HEK293 (cell line): ENCODE measurements around the gene GPR152.

Experiments
- CTCF ChIA-PET: fragments of 350-600 bp; formaldehyde crosslinking; extraction: SDS; loops from one replicate; lab custom pipeline; 2021; ENCODE audit warnings: antibody characterized with exemption; lab: Yijun Ruan, JAX
- POLR2A ChIA-PET: fragments of 300-600 bp; formaldehyde crosslinking; extraction: SDS; loops from one replicate; lab custom pipeline; 2020; ENCODE audit warnings: antibody characterized with exemption, inconsistent platforms; lab: Yijun Ruan, JAX
- H3K27ac ChIP-seq: fragments of 200-500 bp; sonication (Bioruptor generic); 2 replicates; pipeline ENCODE4 v1.5.1; 2014; ENCODE audit warnings: low read depth, low read length, control low read depth, inconsistent platforms; ENCODE audit errors: extremely low read depth
- H3K36me3 ChIP-seq, 2 experiments: fragments of 200-500 bp in 1 of 2; sonication (Bioruptor generic) in 1 of 2; 1 replicate in 1 of 2; 2 replicates in 1 of 2; pipeline ENCODE4 v1.5.1; 2014 to 2017; ENCODE audit warnings: inconsistent platforms in 2 of 2, low read length in 2 of 2; ENCODE audit not compliant: control insufficient read depth in 2 of 2, insufficient read depth in 1 of 2
- H3K4me1 ChIP-seq: fragments of 200-500 bp; sonication (Bioruptor generic); 2 replicates; pipeline ENCODE4 v1.5.1; 2014; ENCODE audit warnings: mild to moderate bottlenecking, low read length, inconsistent platforms; ENCODE audit not compliant: control insufficient read depth, insufficient read depth
- H3K4me3 ChIP-seq: 2 replicates; pipeline ENCODE4 v1.5.1; 2011; ENCODE audit warnings: low read depth, mild to moderate bottlenecking, control low read depth, low read length, moderate library complexity
- H3K9me3 ChIP-seq: fragments of 200-500 bp; sonication (Bioruptor generic); 2 replicates; pipeline ENCODE4 v1.5.1; 2014; ENCODE audit warnings: low read depth, low read length, inconsistent platforms; ENCODE audit not compliant: control insufficient read depth, insufficient read depth
- KLF10 ChIP-seq: fragments of 450-650 bp; IDR thresholded peaks from 2 replicates; pipeline ENCODE4 v1.5.1; 2018; ENCODE audit warnings: missing biosample characterization, mild to moderate bottlenecking, missing genetic modification characterization
- KLF7 ChIP-seq: fragments of 450-650 bp; formaldehyde crosslinking; IDR thresholded peaks from 2 replicates; pipeline ENCODE4 v1.5.1; 2016; ENCODE audit warnings: missing biosample characterization, missing genetic modification characterization, borderline replicate concordance
- OVOL3 ChIP-seq: fragments of 450-650 bp; formaldehyde crosslinking; IDR thresholded peaks from 2 replicates; pipeline ENCODE4 v1.5.1; 2016; ENCODE audit warnings: missing biosample characterization, missing genetic modification characterization
- SP2 ChIP-seq: fragments of 450-650 bp; formaldehyde crosslinking; IDR thresholded peaks from 2 replicates; pipeline ENCODE4 v1.5.1; 2016; ENCODE audit warnings: missing biosample characterization, missing genetic modification characterization
- SP3 ChIP-seq: fragments of 450-650 bp; formaldehyde crosslinking; IDR thresholded peaks from 2 replicates; pipeline ENCODE4 v1.5.1; 2016; ENCODE audit warnings: missing biosample characterization, missing genetic modification characterization
- TRIM28 ChIP-seq: IDR thresholded peaks from 2 replicates; pipeline ENCODE4 v1.6.1; 2011; ENCODE audit warnings: low read length, control low read depth, borderline replicate concordance
- ZBTB20 ChIP-seq: fragments of 450-650 bp; formaldehyde crosslinking; IDR thresholded peaks from 2 replicates; pipeline ENCODE4 v1.5.1; 2016; ENCODE audit warnings: missing biosample characterization, missing genetic modification characterization
- ZBTB8A ChIP-seq: fragments of 450-650 bp; formaldehyde crosslinking; IDR thresholded peaks from 2 replicates; pipeline ENCODE4 v1.5.1; 2016; ENCODE audit warnings: missing biosample characterization, missing genetic modification characterization
- ZEB2 ChIP-seq: fragments of 450-650 bp; formaldehyde crosslinking; IDR thresholded peaks from 2 replicates; pipeline ENCODE4 v1.5.1; 2016; ENCODE audit warnings: missing biosample characterization, missing genetic modification characterization
- ZFP37 ChIP-seq: fragments of 450-650 bp; formaldehyde crosslinking; IDR thresholded peaks from 2 replicates; pipeline ENCODE4 v1.5.1; 2016; ENCODE audit warnings: missing biosample characterization, missing genetic modification characterization
- ZNF16 ChIP-seq: fragments of 450-650 bp; formaldehyde crosslinking; IDR thresholded peaks from 2 replicates; pipeline ENCODE4 v1.5.1; 2016; ENCODE audit warnings: low read depth, missing biosample characterization, missing genetic modification characterization
- ZNF169 ChIP-seq: fragments of 450-650 bp; formaldehyde crosslinking; IDR thresholded peaks from 2 replicates; pipeline ENCODE4 v1.5.1; 2016; ENCODE audit warnings: missing biosample characterization, missing genetic modification characterization
- ZNF19 ChIP-seq: fragments of 450-650 bp; formaldehyde crosslinking; IDR thresholded peaks from 2 replicates; pipeline ENCODE4; 2016; ENCODE audit warnings: missing biosample characterization, missing genetic modification characterization, low read depth
- ZNF266 ChIP-seq: fragments of 450-650 bp; formaldehyde crosslinking; IDR thresholded peaks from 2 replicates; pipeline ENCODE4 v1.5.1; 2016; ENCODE audit warnings: missing biosample characterization, missing genetic modification characterization, low read depth
- ZNF335 ChIP-seq: fragments of 450-650 bp; formaldehyde crosslinking; conservative IDR thresholded peaks from 2 replicates; pipeline ENCODE4 v1.5.1; 2016; ENCODE audit warnings: missing biosample characterization, missing genetic modification characterization
- ZNF341 ChIP-seq: fragments of 450-650 bp; formaldehyde crosslinking; IDR thresholded peaks from 2 replicates; pipeline ENCODE4; 2016; ENCODE audit warnings: low read depth, missing biosample characterization, missing genetic modification characterization
- ZNF354C ChIP-seq: fragments of 450-650 bp; formaldehyde crosslinking; IDR thresholded peaks from 2 replicates; pipeline ENCODE4 v1.5.1; 2016; ENCODE audit warnings: missing biosample characterization, missing genetic modification characterization, low read depth, borderline replicate concordance
- ZNF48 ChIP-seq: fragments of 450-650 bp; formaldehyde crosslinking; IDR thresholded peaks from 2 replicates; pipeline ENCODE4 v1.5.1; 2016; ENCODE audit warnings: missing biosample characterization, missing genetic modification characterization
- ZNF514 ChIP-seq: fragments of 450-650 bp; formaldehyde crosslinking; IDR thresholded peaks from 2 replicates; pipeline ENCODE4 v1.5.1; 2016; ENCODE audit warnings: missing biosample characterization, missing genetic modification characterization
- ZNF658 ChIP-seq: fragments of 450-650 bp; formaldehyde crosslinking; IDR thresholded peaks from 2 replicates; pipeline ENCODE4; 2016; ENCODE audit warnings: missing biosample characterization, missing genetic modification characterization
- ZNF660 ChIP-seq: fragments of 450-650 bp; IDR thresholded peaks from 2 replicates; pipeline ENCODE4 v1.5.1; 2018; ENCODE audit warnings: missing biosample characterization, mild to moderate bottlenecking, missing genetic modification characterization
- ZNF677 ChIP-seq: fragments of 450-650 bp; IDR thresholded peaks from 2 replicates; pipeline ENCODE4 v1.5.0; 2018; ENCODE audit warnings: missing biosample characterization, mild to moderate bottlenecking, missing genetic modification characterization, moderate library complexity
- ZNF76 ChIP-seq: fragments of 450-650 bp; formaldehyde crosslinking; IDR thresholded peaks from 2 replicates; pipeline ENCODE4; 2016; ENCODE audit warnings: low read depth, missing biosample characterization, missing genetic modification characterization, borderline replicate concordance
- ZNF830 ChIP-seq: fragments of 450-650 bp; IDR thresholded peaks from 2 replicates; pipeline ENCODE4 v1.5.0; 2018; ENCODE audit warnings: missing biosample characterization, missing genetic modification characterization, low read depth, mild to moderate bottlenecking, moderate library complexity
- ZNF837 ChIP-seq: fragments of 450-650 bp; formaldehyde crosslinking; IDR thresholded peaks from 2 replicates; pipeline ENCODE4 v1.5.1; 2016; ENCODE audit warnings: missing biosample characterization, missing genetic modification characterization
- TF ChIP-seq, protein P1 (sequence below): fragments of 450-650 bp; formaldehyde crosslinking; IDR thresholded peaks from 2 replicates; pipeline ENCODE4 v1.5.1; 2016; ENCODE audit warnings: missing biosample characterization, missing genetic modification characterization, low read depth
- TF ChIP-seq, protein P2 (sequence below): fragments of 450-650 bp; formaldehyde crosslinking; IDR thresholded peaks from 2 replicates; pipeline ENCODE4 v1.5.1; 2016; ENCODE audit warnings: missing biosample characterization, missing genetic modification characterization
- TF ChIP-seq, protein P3 (sequence below): fragments of 450-650 bp; formaldehyde crosslinking; IDR thresholded peaks from 2 replicates; pipeline ENCODE4 v1.5.1; 2016; ENCODE audit warnings: missing biosample characterization, missing genetic modification characterization, borderline replicate concordance

The GPR152 gene

DNA sequence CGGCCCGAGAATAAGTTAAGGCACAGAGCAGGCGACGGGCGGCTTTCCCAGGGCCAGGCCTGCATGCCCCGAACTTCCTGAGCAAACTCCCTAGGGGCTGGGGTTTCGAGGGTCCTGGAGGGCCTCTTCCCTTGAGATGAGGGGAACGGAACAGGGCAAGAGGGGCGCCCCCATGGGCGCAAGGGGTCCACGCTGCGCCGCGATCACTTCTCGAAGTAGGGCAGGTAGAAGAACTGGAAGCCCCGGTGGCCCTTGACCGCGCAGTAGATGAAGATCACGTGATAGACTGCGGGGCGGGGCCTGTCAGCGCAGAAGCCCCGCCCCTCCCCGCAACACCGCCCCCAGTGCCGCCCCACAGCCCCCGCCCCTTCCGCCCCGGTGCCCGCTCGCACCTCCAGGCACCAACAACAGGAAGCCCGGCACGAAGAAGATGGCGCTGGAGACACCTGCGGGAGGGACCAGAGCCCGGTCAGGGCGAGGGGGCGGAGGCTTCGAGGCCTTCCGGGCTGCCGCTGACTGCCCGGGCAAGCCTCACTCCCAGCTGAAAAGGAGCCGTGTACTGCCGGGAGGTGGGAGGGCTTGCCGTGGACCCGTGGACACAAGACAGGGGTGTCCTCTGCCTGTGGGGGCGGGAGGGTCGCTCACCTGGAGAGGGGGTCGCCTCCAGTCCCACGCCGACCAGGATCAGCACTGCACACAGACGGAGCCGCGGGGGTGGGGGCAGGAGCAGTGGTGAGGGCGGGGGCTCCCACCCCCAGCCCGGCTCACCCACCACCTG, 12.1 kb upstream of the GPR152 start:
- Histone ChIP-seq H3K9me3 (no peaks in the 10 kb centered on the region), H3K27ac (peak overlapping the region; percentile 61; the same call in 1 of the 2 replicates), H3K36me3 (no peaks in the 10 kb centered on the region), H3K4me1 (no peaks in the 10 kb centered on the region; the same call in 1 of the 2 replicates), H3K4me3 (peak overlapping the region; percentile 74)
- CTCF ChIA-PET: interaction anchor here (0.5 to 1.7 kb wide), 6 partner anchors 15 to 203 kb away, joined by 3 to 6 read pairs (median 4); partner anchors contain the start of gene PPP1CA
- POLR2A ChIA-PET: interaction anchor here (0.6 to 1.6 kb wide), 9 partner anchors 18 to 725 kb away, joined by 3 to 9 read pairs (median 4); partner anchors contain the start of genes AIP, PPP1CA and RAD9A
- TF ChIP-seq ZNF48: no peak
- no peak for TF ChIP-seq ZNF514 (tag by site-specific recombination)
- TF ChIP-seq ZNF341 (tag by site-specific recombination): no peak
- TF ChIP-seq TRIM28: no peak
- TF ChIP-seq ZFP37 (tag by site-specific recombination): no peak
- no peak for TF ChIP-seq ZNF677 (tag by site-specific recombination)
- TF ChIP-seq ZNF335 (tag by site-specific recombination): peak; percentile 82
- TF ChIP-seq ZNF16 (tag by site-specific recombination): no peak
- no peak for TF ChIP-seq ZNF169
- TF ChIP-seq, protein P1, sequence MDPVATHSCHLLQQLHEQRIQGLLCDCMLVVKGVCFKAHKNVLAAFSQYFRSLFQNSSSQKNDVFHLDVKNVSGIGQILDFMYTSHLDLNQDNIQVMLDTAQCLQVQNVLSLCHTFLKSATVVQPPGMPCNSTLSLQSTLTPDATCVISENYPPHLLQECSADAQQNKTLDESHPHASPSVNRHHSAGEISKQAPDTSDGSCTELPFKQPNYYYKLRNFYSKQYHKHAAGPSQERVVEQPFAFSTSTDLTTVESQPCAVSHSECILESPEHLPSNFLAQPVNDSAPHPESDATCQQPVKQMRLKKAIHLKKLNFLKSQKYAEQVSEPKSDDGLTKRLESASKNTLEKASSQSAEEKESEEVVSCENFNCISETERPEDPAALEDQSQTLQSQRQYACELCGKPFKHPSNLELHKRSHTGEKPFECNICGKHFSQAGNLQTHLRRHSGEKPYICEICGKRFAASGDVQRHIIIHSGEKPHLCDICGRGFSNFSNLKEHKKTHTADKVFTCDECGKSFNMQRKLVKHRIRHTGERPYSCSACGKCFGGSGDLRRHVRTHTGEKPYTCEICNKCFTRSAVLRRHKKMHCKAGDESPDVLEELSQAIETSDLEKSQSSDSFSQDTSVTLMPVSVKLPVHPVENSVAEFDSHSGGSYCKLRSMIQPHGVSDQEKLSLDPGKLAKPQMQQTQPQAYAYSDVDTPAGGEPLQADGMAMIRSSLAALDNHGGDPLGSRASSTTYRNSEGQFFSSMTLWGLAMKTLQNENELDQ (tag by site-specific recombination): no peak
- no peak for TF ChIP-seq ZNF266 (tag by site-specific recombination)
- TF ChIP-seq, protein P2, sequence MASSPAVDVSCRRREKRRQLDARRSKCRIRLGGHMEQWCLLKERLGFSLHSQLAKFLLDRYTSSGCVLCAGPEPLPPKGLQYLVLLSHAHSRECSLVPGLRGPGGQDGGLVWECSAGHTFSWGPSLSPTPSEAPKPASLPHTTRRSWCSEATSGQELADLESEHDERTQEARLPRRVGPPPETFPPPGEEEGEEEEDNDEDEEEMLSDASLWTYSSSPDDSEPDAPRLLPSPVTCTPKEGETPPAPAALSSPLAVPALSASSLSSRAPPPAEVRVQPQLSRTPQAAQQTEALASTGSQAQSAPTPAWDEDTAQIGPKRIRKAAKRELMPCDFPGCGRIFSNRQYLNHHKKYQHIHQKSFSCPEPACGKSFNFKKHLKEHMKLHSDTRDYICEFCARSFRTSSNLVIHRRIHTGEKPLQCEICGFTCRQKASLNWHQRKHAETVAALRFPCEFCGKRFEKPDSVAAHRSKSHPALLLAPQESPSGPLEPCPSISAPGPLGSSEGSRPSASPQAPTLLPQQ: no peak
- peak; percentile 84 for TF ChIP-seq ZBTB8A (tag by site-specific recombination)
- no peak for TF ChIP-seq KLF7 (tag by site-specific recombination)
- TF ChIP-seq ZNF19: no peak
- no peak for TF ChIP-seq ZNF830 (tag by site-specific recombination)
- TF ChIP-seq, protein P3, sequence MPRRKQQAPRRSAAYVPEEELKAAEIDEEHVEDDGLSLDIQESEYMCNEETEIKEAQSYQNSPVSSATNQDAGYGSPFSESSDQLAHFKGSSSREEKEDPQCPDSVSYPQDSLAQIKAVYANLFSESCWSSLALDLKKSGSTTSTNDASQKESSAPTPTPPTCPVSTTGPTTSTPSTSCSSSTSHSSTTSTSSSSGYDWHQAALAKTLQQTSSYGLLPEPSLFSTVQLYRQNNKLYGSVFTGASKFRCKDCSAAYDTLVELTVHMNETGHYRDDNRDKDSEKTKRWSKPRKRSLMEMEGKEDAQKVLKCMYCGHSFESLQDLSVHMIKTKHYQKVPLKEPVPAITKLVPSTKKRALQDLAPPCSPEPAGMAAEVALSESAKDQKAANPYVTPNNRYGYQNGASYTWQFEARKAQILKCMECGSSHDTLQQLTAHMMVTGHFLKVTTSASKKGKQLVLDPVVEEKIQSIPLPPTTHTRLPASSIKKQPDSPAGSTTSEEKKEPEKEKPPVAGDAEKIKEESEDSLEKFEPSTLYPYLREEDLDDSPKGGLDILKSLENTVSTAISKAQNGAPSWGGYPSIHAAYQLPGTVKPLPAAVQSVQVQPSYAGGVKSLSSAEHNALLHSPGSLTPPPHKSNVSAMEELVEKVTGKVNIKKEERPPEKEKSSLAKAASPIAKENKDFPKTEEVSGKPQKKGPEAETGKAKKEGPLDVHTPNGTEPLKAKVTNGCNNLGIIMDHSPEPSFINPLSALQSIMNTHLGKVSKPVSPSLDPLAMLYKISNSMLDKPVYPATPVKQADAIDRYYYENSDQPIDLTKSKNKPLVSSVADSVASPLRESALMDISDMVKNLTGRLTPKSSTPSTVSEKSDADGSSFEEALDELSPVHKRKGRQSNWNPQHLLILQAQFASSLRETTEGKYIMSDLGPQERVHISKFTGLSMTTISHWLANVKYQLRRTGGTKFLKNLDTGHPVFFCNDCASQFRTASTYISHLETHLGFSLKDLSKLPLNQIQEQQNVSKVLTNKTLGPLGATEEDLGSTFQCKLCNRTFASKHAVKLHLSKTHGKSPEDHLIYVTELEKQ (tag by site-specific recombination): no peak
- peak; percentile 71 for TF ChIP-seq SP3 (tag by site-specific recombination)
- peak; percentile 33; the same call in 1 of the 2 replicates for TF ChIP-seq ZBTB20 (tag by site-specific recombination)
- TF ChIP-seq ZEB2 (tag by site-specific recombination): peak; percentile 59
- no peak for TF ChIP-seq ZNF660 (tag by site-specific recombination)
- TF ChIP-seq KLF10 (tag by site-specific recombination): no peak
- TF ChIP-seq SP2 (tag by site-specific recombination): peak; percentile 81
- no peak for TF ChIP-seq ZNF658
- TF ChIP-seq OVOL3 (tag by site-specific recombination): no peak
- TF ChIP-seq ZNF76 (tag by site-specific recombination): 0 out of 2 replicates have a peak, but pooled peaks have one; percentile 12
- no peak for TF ChIP-seq ZNF837 (tag by site-specific recombination)
- no peak for TF ChIP-seq ZNF354C (tag by site-specific recombination)
